Activated CD4-positive, alpha-beta T cell treated with anti-CD3 and anti-CD28 coated beads for 1 hour (primary cell): ENCODE measurements around the gene ARHGAP6.

Source experiments
- DNase-seq: peaks from one replicate; pipeline ENCODE4 v3.0.0-alpha.2; 2020

Gene ARHGAP6

DNA sequence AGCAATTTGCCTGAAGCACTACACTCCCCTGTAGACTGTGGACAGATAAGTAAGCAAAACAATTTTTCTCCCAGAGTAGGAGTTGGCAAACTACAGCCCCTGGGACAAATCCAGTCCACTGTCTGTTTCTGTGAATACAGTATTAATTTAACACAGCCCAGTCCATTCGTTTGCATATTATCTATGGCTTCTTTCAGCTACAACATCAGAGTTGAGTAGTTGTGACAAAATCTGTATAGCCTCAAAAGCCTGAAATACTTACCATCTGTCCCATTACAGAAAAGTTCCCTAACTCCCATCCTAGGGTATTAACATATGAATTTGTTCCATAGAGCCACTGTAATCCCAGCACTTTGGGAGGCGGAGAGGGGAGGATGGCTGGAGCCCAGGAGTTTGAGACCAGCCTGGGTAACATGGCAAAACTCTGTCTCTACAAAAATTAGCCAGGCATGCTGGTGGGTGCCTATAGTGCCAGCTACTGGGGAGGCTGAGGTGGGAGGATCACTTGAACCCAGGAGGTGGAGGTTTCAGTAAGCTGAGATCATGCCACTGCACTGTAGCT is 319.5 kb downstream of the ARHGAP6 start:
- no peak for DNase-seq

DNA sequence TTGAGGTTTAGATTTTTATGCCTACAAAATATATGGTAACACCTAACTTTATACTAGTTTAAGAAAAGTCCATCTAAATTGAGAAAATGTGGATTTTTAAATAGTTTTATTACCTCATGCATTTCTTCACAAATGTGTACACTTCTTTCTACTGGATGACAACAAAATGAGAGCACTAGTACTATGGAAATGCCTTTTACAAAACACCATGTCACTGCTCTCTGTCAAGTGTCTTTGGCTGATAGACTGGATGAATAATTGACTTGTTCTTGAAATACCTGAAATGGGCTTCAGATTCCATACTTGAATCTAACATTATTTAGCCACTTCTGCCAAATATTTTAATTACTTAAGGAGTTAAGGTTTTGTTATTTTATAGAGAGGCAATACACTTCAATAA is 323.0 kb downstream of the ARHGAP6 start:
- no peak for DNase-seq

DNA sequence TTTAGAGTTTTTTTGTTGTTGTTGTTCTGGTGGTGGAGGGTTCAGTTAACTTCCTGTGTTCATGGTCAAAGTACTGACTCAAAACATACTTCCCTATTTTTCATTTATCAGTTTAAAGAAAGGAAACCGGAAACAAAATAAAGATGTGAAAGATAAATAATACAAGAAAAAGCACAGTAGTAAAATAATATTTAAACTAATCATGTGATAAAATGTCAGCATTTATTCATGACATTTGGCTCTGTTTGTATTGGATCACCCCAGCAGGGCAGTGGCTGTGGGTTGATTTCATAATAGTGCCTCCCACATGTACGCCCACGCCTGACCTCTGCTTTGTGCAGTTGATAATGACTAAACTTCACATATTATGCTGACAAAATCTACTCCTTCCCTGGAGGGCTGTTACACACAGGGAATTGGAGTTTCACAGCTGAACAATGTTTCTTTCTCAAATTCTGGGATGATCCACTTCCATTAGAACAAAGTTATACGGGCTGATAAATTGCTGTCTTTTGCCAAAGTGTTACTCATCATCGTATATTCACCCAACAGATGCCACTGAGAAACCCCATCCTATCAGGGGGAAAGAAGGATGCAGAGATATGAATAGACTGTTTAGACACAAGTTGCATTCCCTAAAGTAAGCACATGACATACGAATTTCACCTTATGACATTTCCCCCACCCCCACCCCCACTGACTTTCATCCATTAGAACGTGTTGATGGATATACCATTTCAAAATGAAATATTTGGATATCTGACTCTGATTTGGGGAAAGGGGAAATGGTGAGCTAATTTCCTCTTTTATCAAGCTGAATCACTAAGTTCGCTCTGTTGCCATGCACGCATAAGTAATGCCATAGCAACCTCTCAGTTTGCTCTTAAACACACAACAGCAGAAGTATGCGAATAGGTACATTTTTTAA is 324.2 kb downstream of the ARHGAP6 start:
- DNase-seq, result no peak

DNA sequence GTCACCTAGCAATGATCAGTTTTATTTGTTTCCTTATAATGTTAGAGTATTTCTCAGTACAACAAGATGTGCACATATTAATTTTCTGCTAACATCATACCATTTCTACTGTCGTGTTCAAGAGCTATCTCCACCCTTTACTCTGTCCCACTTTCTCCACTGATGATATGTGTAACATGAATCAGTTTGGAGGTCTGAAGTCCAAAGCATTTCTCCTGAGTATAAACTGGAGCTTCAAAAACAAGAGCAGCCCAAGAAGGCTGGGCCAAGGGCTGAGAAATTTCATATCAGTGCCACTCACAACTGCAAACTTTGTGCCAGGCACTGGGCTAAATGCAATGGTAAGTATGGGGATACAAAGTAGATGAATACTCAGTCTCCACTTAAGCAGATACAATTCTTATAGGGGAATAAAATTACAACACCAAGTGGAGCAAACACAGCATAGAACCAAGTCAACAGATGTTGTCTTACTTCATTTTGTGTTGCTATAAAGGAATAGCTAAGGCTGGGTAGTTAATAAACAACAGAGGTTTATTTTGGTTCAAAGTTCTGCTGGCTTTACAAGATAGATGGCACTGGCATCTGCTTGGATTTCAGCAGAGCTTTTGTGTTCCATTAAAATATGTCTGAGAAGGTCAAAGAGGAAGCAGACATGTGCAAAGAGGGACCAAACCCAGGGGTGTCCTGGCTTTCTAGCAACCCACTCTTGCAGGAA is 328.3 kb downstream of the ARHGAP6 start:
- no peak for DNase-seq

DNA sequence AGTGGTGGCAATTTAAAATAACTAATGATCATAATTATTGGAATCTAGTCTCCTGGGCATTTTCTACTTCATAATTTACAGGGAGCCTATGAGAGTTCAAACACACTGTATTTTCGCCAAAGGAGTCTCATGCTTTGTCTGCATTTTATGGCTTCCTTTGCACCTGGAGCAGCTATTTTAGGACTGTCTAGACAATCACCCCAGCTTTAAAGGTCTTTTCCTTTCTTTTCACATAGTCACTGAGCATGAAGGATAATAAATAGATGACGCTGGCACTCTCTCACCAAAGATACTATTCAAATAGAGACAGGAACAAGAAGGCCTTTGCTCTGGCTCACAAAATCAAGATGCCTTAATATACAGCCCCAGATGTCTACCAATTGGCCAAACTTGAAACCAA is 329.5 kb downstream of the ARHGAP6 start:
- no peak for DNase-seq

DNA sequence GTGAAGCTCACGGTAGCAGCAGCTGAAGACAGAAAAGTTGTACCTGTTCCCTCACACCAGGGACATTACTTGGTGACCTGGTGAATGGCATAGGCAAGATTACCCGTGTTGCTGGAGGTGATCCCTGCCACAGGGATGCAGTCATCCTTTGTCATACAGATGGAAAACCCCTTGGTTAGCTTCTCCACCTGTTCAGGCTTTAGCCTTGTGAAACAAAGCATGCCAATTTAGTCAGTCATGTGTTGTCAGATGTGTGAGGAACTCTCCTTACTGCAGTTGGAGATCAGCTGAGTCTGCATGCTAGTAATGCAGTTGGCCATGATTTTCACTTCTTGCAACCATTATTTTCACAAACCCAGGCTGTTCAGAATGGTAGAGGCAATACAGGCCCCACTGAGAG is 331.6 kb downstream of the ARHGAP6 start:
- DNase-seq, result no peak

DNA sequence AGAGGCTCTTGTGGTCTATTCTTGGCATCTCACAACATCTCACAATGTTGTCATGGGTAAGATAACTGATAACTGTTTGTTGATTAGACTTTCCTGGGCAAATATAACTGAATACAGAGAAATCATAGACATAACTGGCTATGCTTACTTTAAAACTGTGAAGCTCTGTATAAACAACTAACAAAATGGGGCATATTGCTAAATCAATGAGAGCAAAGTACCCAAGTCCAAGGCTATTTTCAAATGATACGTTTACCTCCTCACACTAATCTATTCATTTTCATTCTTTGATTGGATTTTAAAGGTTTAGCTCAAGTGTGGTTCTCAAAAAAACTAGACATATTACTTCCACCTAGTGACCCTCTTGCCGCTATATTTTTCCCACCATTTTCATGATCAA is 333.9 kb downstream of the ARHGAP6 start:
- no peak for DNase-seq

DNA sequence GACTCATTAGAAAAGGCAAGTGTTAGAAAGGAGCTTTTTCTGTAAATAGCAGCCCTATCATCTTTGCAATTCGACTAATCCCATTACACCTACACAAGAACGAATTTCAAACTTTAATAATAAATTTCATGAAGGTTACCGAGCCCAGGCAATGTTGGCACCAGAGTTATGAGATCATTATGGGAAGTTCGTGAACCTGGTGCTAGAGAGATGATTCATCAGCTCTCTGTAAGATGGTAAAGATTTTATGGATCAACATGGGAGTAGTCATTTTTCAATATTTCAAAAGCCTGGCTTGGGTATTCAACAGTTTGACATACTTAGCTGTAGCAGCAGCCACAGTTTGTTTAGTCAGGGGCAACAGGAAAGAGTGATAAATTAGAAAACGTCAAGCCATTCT is 336.7 kb downstream of the ARHGAP6 start:
- DNase-seq, result no peak

DNA sequence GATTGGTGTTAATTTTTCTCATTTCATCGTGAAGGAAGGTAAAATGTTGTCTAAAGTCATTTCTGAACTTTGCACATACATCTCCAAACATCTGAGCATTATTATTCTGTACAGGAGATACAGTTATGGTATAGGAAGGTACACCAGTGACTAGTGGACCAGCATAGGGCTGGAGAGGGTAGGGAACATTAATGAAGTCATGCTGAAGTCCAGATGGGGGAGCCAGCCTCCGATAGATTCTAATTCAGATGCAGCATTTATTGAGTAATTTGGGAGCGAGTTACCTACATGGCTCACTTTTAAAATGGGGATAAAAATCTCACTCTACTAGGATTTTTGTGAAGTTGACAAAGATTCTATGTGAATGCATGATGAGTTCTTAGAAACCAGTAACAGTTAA is 337.6 kb downstream of the ARHGAP6 start:
- DNase-seq, result no peak

DNA sequence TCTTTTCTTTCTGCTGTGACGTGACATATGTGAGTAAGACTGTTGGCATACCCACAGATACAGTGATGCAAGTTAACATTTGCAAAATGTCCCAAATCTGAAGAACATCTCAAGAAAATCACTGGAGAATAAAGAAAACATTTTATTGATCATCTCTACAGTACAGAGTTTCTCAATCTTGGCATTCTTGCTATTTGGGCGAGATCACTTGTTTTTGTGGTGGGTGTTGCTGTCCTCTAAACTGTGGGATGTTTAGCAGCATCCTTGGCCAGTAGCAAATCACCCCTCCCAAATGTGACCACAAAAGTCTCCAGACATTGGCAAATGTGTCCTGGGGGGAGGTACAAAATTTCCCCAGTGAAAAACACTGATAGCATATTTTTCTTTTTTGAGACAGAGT is 343.7 kb downstream of the ARHGAP6 start:
- DNase-seq, result no peak

DNA sequence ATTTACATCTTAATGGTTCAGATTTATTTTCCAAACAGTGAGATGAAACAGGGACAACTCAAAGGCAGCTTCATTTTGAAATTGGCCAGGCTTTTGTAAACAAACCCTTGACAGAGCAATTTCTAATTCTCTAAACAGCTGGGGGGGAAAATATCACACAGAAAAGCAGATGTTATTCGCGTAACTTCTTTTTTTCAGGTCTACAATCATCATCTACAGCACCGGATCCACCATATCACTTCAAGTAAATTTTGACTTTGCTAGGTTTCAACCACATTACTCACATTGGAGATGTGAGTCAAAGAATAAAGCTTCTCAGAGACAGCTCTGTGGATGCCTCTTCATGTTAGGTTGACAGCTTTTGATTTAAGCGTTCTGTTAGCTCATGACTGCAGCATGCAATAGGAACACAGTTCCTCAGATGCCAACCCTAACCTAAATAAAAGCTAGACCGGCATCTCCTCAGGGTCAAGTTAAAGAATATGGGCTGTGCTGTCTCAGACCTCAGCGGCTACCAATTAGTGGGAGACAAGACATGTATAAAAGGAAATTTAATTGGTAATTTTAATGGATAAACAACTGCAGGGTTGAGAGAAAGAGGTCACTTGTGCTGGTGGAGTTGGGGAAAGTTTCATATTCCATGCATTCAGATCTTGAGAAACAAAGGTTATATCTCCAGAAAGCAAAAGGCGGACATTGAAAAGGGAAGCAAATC is 345.8 kb downstream of the ARHGAP6 start:
- no peak for DNase-seq

DNA sequence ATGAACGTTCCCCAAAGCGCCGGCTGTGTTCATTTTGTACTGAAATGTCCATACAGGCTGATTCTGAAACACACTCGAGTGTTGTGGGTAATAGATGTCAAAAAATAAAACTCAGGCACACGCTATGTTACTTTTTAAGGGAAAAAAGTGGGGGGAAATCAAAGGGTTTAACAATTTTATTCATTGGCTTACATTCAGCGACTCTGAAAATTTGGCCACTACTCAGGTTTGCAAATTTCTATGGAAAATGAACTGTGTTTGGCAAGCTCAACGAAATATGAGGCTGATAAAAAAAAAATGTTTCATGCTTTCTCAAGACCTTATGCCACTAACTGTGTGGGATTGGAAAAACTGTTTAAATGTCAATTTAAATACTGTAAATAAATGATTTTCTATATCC is 354.0 kb downstream of the ARHGAP6 start:
- no peak for DNase-seq

DNA sequence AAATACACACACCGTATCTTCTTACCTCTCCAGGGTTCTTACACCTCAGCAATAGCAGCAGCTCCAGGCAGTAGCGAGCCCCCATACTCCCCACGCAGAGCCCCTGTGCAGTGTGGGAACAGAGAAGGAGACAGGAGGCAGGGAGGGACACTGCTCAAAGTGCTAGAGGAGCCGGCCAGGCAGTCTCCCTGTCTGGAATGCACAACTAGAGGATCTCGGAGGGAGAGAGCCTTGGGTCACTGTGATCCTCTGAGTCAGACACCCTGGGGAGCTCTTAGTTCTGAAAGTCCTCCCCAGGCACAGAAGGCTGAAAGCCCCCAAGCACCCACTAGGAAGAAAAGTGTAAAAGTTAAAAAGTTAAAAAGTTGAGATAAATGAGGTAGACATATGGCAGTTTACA is 356.5 kb downstream of the ARHGAP6 start:
- DNase-seq, result no peak

DNA sequence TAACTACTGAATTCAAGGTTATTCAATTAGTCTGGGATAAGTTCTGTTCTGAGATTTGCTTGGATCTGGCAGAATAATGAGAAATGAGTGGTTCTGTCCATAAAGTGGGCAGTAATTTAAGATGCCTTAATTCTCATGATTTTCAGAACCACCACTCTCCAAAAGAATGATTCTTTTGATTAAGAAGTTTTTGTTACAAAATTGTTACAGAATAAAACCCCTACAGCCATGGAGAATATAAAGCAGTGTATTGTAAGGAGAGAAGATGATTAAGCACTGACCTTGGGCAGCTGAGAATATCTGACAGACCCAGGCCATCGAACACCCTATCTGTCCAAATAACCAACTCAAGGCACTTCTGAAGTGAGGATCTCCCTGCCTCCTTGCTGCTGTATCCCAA is 360.1 kb downstream of the ARHGAP6 start:
- DNase-seq, result no peak

DNA sequence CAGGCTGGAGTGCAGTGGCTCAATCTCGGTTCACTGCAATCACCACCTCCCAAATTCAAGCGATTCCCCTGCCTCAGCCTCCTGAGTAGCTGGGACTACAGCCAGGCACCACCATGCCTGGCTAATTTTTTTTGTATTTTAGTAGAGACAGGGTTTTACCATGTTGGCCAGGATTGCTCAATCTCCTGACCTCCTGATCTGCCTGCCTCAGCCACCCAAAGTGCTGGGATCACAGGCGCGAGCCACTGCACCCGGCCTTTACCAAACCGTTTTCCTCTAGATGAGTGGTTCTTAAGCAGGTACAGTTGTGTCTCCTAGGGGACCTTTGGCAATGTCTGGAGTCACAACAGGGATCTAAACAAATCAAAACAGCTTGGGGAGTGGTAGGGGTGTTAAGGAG is 360.9 kb downstream of the ARHGAP6 start:
- DNase-seq, result no peak

DNA sequence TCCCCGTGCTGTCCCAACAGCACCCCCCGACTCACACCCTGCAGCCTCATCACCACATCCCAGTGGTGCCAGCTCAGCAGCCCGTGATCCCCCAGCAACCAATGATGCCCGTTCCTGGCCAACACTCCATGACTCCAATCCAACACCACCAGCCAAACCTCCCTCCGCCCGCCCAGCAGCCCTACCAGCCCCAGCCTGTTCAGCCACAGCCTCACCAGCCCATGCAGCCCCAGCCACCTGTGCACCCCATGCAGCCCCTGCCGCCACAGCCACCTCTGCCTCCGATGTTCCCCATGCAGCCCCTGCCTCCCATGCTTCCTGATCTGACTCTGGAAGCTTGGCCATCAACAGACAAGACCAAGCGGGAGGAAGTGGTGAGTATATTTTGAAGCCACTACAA is 367.1 kb downstream of the ARHGAP6 start:
- DNase-seq, result no peak

DNA sequence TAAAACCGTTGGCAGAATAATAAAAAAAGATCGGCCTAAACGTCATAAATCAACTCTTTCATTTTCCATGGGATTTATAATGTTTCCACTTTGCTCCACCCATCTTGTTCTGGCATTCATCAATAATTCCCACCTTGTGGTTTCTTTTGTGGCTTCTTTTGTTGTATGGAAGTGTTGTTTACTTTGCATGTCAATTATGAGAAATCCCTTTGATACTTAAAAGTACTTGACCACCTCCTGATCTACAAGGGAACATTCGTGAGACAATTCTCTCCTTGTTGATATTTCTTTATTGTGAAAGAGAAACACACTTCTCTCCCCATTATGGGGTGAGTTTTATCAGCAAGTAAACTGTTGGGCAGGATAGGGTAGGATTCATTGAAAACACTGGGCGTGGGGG is 369.7 kb downstream of the ARHGAP6 start:
- no peak for DNase-seq

DNA sequence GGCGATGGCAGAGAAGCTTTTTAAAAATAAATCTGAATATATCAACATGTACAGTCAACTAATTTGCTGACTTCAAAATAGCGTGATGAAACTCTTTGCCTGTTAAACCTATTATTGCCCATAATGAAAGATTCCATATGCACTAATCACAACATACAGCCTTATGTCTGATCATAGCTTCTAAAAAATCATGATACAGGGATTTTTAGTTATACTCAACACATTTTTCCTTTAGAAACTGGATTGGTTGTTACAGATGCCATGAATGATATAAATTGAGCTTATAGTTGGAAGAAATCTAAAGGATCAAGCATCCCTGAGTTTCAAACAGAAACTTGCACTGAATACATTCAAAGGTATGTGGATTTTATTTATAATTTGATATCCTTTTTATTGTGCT is 372.6 kb downstream of the ARHGAP6 start, which contains the start of gene AMELX:
Gene AMELX (plus strand): TSS at position 301 of the 400 bp plus-strand sequence. CDS start 1,376 bp downstream, outside the sequence.
- no peak for DNase-seq

DNA sequence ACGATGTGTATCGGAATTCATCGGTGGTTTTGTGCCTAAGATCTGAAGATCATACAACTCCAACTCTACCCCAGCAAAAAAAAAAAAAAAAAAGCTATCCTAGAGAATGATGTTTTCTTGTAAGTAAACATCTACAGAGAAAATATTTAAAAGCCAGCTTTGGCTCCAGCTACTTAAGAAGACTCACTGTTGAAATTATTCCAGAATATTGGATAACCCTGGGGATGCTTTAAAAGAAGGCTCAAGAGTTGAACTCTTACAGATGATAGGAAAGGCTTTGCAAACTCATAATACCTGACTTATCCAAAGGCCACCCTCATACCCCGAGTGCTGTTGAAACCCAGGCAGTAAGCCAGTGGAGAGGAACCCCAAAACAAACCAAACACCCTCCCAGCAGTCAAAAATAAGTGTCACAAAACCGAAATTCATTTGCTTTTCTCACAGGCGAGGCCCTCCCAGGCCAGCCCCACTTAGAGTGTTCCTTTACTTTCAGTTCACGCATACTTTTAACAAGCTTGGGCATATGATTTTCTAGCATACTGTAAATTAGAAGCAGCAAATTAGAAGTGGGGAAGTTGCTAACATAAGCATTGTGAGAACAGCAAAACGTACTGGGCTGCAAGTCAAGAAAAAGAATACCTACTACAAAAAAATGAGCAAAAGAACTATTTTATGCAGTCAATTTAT is 375.2 kb downstream of the ARHGAP6 start:
- DNase-seq, result no peak

DNA sequence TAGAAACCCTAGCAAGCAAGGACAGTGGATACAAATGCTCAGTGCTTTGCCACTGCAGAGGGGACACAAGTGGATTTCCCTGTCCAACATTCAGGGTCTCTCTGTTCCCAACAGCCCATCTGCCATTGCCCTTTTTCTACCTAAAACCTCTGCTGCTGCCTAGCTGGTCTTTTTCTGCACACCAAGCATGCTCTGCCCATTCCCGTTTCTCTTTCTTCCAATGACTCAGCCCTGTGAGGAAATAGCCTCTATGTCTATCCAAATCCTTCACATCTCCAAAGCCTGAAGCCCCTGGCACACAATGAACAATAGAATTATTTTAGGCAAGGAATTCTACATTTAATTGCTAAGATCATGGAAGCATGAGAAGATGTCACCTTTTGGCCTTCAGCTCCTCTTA is 378.2 kb downstream of the ARHGAP6 start:
- DNase-seq, result no peak

DNA sequence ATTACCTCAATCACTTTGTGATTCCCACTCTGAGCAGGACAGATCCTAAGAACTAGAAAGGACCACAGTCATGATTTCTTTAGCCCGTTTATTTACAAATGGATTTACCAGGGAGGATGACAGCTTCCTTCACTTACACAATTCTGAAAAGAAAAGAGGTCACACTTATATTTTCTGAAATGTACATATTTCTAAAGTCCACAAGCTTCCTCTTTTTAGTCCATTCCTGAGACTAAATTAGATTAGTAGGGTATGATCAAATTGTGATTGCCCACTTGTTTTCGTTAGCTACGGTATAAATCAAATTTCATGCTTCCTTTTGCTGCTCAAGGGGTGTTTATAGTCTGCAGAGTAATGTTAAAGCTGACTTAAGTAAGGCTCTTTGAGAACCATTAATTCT is 380.1 kb downstream of the ARHGAP6 start:
- no peak for DNase-seq

DNA sequence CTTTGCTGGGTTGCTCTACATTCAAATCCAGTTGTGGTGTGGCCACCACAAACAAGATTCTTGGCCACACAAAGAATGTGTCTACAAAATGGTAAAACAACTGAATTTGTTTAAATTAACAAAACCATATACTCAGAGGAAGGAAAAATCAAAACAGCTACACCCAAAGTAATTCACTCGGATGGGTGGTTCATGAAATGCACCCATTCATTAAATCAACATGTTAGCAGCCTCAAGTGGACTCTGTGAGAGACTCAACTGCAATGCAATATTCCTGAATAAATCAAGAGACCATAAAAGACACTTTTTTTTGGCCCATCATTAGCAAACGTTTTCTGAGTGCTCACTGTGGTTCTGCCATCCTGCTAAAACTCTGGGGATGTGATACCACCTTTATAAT is 383.7 kb downstream of the ARHGAP6 start:
- DNase-seq, result no peak

DNA sequence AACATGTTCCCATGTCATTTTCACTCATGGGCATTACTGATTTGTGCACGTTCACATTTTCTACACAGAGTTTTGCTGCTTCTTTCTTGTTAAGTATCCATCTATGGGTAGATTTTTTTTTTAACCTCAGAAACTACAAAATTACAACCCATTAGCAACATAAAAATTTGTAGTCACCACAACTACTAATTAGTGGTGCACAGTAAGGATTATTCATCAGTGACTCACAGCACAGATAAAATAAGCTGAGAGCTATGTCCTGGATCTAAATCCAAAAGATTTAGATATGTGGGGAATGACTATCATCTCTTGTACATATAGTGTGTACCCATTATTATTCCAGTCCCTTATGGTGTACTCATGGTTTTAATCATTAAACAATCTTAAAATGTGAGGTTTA is 392.2 kb downstream of the ARHGAP6 start:
- DNase-seq, result no peak
